WI38 (cell line): ENCODE measurements around the gene MISFA.

Experiments
- H3K4me3 ChIP-seq: 2 replicates; pipeline ENCODE4 v1.5.1; 2011; ENCODE audit warnings: low read depth, mild to moderate bottlenecking, control low read depth, low read length
- TF ChIP-seq, protein P1 (sequence below): IDR thresholded peaks from 2 replicates; pipeline ENCODE4 v1.5.1; 2012; ENCODE audit warnings: low read depth, mild to moderate bottlenecking, control low read depth, low read length

Gene MISFA

GRCh38 chr11:18599739-18600230 is at the start of gene MISFA:
TSS of gene MISFA (plus strand) at chr11:18599789. CDS start at chr11:18599929, 140 bp downstream.
- no peak within 1 kb of the TSS for H3K4me3 ChIP-seq
- TF ChIP-seq, protein P1, sequence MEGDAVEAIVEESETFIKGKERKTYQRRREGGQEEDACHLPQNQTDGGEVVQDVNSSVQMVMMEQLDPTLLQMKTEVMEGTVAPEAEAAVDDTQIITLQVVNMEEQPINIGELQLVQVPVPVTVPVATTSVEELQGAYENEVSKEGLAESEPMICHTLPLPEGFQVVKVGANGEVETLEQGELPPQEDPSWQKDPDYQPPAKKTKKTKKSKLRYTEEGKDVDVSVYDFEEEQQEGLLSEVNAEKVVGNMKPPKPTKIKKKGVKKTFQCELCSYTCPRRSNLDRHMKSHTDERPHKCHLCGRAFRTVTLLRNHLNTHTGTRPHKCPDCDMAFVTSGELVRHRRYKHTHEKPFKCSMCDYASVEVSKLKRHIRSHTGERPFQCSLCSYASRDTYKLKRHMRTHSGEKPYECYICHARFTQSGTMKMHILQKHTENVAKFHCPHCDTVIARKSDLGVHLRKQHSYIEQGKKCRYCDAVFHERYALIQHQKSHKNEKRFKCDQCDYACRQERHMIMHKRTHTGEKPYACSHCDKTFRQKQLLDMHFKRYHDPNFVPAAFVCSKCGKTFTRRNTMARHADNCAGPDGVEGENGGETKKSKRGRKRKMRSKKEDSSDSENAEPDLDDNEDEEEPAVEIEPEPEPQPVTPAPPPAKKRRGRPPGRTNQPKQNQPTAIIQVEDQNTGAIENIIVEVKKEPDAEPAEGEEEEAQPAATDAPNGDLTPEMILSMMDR = no peak

DNA sequence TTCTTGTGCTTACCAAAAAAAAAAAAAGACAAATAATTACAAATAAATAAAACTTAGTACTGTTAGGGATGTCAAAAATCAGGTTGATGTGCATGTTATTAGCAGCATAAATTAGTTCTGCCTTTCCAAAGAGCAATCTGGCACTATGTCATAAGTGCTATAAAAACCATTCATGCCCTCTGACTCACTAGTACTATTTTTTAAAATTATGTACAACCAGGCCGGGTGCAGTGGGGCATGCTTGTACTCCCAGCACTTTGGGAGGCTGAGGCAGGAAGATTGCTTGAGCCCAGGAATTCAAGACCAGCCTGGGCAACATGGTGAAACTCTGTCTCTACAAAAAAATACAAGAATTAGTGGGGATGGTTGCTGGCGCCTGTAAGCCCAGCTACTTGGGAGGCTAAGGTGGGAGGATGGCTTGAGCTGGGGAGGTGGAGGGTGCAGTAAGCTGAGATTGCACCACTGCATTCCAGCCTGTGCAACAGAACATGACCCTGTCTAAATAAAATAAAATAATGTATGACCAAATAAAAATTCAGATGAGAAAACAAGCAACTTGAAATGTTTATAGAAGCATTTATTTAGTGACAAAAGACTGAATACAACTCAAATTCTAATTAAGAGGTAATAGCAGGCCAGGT is 36.4 kb upstream of the MISFA start:
- no peak overlapping the region for H3K4me3 ChIP-seq
- TF ChIP-seq, protein P1 = no peak

DNA sequence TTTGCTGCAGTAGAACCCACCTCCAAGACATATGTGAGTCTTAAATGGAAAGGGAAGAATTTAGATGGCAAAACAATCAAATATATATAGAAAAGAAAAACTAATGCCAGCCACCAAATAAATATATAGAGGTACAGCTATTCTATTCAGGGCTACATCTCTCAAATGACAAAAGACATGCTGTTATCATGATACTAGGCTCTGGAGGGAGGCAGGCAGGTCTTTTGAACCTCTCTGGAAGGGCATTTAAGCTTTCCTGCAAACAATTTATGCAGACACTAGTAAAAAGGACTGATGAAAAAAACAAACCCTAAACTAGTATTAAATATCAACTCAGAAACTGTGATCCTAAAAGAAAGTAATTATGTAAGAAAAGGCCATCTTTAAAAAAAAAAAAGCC is 35.4 kb upstream of the MISFA start:
- no peak overlapping the region for H3K4me3 ChIP-seq
- TF ChIP-seq, protein P1 = no peak

GRCh38 chr11:18566406-18566805 is 33.2 kb upstream of the MISFA start:
- H3K4me3 ChIP-seq = no peak overlapping the region
- TF ChIP-seq, protein P1 = no peak

GRCh38 chr11:18567081-18567480 is 32.5 kb upstream of the MISFA start:
- no peak overlapping the region for H3K4me3 ChIP-seq
- TF ChIP-seq, protein P1 = no peak

- no peak overlapping the region for H3K4me3 ChIP-seq
- TF ChIP-seq, protein P1 = no peak
These were observed 24.2 kb upstream of the MISFA start for GRCh38 chr11:18575361-18575760.

GRCh38 chr11:18578975-18579598 is 20.5 kb upstream of the MISFA start:
- H3K4me3 ChIP-seq = no peak overlapping the region
- TF ChIP-seq, protein P1 = no peak
